8988T (cell line): Measurements from ENCODE around the gene ELANE.

Experiments
- DNase-seq: peaks from one replicate; pipeline ENCODE4 v3.0.0; 2011

The ELANE gene

GRCh38 chr19:852136-853013 lies at the start of gene ELANE:
Gene ELANE, plus strand, starts transcription at chr19:852303. Its CDS starts 26 bp downstream, at chr19:852329.
- DNase-seq, result no peak

DNA sequence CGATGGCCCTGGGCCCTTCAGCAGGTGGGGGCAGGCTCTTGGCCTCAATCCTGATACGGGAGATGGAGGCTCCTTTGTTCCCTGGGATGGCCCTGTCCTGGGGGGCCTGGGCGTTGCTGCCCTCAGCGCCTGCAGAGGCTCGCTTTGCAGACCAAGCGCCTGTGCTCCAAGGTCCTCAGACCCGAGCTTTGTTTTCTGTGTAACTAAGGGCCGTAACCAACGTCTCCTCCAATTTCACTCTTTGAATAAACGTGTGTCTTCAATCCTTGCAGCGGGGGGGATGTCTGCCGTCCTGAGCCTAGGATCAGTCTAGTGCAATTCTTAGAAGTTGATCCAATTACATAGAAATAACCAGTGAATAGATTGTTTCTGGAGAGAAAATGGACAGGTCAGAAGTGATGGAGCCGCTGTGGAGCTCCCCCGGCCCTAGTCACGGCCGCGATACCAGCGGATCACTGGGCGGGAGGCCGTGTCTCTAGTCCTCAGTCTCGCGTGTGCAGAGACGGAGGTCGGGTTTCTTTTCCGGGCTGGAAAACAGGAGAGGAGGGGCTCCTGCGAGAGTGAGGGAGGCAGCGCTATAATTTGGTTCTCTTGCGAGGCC lies 49.5 kb upstream of the ELANE start:
- no peak for DNase-seq

- DNase-seq, result no peak
Observed at GRCh38 chr19:803099-803561, 49.0 kb upstream of the ELANE start.

- DNase-seq, result peak; percentile 54
Observed at GRCh38 chr19:803686-804418, 48.3 kb upstream of the ELANE start.

- DNase-seq, result no peak
Observed at GRCh38 chr19:804419-805165, 47.5 kb upstream of the ELANE start.

DNA sequence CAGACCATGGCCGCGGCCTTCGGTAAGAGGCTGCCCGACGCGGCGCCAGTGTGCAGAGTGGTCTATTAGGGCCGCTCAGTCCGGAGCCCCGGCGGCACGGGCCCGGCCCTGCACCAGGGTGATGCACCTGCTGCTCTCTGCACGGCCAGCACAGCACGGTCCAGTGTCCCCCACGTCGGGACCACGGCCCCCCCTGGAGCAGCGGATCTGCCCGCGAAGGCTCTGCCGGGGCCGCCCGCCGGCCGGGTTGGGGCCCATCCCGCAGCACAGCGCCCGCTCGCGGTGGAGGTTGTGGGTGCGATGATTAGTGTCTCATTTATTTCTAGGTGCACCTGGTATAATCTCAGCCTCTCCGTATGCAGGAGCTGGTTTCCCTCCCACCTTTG lies 46.9 kb upstream of the ELANE start:
- DNase-seq, result no peak

GRCh38 chr19:805600-806550 lies 46.2 kb upstream of the ELANE start:
- peak; percentile 44 for DNase-seq

- DNase-seq, result peak; percentile 78
Observed at GRCh38 chr19:806815-807421, 45.2 kb upstream of the ELANE start.

DNA sequence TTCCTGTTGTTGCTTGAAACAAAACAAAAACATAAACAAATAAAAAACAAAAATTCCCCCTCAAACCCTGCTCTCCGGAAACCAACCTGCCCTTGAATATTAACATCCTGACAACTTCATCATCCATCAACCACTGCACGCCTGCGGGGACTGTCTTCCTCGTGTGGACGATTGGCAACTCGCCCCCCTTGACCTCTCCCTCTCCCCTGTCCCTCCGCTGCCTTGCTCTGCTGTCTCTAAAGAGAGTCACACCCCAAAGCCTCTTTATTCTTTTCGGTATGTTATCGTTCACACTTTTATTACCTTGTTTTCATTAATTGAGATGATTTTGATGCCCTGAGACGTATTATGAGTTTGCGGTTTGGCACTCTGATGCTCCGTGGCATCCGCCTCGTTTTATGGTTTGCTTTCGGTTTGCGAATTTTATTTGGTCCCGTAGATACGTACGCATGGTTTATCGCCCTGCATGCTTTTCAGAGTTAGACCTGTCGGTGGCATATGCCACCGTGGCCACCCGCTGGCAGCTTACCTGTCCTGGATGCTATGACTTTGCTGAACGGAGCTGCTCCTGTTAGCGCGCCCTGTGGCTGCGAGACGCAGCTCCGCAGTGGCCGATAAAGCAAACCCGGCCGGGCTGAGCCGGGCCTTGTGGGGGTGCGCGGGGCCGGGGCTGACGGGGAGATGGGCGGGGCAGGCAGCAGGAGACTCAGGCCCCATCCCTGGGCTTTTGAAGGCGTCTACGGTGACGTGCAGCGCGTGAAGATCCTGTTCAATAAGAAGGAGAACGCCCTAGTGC lies 44.3 kb upstream of the ELANE start:
- DNase-seq, result no peak

DNA sequence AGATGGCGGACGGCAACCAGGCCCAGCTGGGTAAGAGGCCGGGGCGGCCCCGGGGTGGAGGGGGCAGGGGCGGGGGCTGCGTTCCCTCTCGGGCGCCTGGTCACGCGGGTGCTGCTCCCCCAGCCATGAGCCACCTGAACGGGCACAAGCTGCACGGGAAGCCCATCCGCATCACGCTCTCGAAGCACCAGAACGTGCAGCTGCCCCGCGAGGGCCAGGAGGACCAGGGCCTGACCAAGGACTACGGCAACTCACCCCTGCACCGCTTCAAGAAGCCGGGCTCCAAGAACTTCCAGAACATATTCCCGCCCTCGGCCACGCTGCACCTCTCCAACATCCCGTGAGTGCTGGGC lies 43.7 kb upstream of the ELANE start:
- peak; percentile 47 for DNase-seq

DNA sequence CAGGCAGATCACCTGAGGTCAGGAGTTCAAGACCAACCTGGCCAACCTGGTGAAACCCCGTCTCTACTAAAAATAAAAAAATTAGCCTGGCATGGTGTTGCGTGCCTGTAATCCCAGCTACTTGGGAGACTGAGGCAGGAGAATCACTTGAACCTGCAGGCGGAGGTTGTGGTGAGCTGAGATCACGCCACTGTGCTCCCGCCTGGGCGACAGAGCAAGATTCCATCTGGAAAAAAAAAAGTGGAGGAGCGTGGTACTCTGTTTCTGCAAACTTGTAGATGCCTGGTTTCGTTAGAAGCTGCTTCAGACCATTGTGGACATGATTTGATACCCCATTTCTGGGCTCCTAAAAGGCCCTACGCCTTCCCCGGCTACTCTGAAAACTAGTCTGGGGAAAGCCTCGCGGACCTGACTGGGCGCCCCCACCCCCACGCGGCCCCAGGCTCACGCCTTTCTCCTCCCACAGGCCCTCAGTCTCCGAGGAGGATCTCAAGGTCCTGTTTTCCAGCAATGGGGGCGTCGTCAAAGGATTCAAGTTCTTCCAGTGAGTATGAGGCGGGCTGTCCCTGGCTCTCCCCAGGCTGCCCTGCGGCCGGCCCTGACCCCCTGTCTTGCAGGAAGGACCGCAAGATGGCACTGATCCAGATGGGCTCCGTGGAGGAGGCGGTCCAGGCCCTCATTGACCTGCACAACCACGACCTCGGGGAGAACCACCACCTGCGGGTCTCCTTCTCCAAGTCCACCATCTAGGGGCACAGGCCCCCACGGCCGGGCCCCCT lies 41.8 kb upstream of the ELANE start:
- peak; percentile 39 for DNase-seq

DNA sequence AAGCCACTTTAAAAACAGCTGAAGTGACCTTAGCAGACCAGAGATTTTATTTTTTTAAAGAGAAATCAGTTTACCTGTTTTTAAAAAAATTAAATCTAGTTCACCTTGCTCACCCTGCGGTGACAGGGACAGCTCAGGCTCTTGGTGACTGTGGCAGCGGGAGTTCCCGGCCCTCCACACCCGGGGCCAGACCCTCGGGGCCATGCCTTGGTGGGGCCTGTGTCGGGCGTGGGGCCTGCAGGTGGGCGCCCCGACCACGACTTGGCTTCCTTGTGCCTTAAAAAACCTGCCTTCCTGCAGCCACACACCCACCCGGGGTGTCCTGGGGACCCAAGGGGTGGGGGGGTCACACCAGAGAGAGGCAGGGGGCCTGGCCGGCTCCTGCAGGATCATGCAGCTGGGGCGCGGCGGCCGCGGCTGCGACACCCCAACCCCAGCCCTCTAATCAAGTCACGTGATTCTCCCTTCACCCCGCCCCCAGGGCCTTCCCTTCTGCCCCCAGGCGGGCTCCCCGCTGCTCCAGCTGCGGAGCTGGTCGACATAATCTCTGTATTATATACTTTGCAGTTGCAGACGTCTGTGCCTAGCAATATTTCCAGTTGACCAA lies 41.1 kb upstream of the ELANE start:
- peak; percentile 56 for DNase-seq

GRCh38 chr19:811506-812048 lies 40.5 kb upstream of the ELANE start:
- peak; percentile 75 for DNase-seq

- DNase-seq, result peak; percentile 63
Observed at GRCh38 chr19:812049-812746, 39.9 kb upstream of the ELANE start.

DNA sequence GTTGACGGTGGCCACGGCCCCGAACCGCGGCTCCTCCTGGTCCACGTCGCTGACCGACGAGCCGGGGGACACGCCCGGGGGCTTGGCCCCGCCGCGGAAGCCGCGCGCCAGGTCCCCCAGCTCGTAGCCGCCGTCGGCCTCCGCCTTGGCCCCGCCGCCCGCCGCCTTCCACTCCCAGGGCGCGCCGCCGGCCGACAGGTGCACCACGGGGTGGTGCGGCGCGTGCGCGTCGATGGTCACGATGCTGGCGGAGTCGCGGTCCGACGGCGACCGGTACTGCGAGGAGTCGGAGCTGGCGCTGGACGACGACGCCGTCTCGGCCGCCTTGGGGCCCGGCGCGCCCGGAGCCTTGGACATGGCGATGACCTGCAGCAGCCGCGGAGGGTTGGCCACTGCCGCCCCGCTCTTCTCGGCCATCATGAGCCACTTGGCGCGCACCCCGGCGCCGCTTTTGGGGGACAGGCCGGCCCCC lies 39.3 kb upstream of the ELANE start:
- DNase-seq, result peak; percentile 48

DNA sequence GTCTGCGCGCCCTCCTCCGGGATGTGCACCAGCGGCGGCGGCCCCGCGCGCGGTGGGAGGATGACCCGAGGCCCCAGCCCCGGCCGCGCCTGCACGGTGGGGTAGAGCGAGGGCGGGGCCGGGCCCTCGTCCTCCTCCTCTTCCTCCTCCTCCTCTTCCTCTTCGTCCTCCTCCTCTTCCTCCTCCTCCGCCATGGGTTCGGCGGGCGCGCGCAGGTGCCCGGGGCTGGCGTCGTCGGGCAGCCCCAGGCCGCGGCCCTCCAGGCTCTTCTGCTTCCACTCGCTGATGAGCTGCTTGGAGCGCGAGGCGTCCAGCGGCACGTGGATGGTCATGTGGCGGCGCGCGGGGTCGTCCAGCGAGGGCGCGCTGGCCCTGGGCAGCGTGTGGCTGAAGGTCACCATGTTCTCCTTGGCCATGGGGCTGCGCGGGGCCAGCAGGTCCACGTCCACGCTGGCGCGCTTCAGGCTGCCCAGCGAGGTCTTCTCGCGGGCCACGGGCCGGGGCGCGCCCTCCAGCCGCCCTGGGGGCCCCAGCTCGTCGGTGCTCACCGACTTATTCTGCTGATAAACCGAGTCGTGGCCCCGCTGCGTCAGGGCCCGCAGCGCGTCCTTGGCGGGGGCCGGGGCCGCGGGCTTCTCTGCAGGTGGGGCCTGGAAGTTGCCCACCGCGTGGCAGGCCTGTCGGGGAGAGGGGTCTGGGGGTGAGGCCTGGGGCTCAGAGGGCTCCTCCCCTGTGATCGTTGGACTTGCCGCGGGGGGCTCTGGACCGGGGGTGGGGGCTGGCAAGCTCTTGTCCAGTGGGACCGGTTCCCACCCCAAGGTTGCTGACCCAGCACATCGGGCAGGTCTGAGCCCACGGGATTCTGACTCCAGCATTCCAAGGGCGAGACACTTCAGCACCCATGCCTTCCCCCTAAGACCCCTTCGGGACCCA lies 38.6 kb upstream of the ELANE start:
- DNase-seq, result peak; percentile 37
